Measurements from ENCODE around the gene HIRA. TPM values are rescaled to one million over a fixed set of nuclear protein-coding genes. Genes with fewer than 3 reads are reported as not detected.

HIRA gene
- total RNA-seq, 2 experiments from 2014 or later: 31.2 to 55.7 TPM

DNA sequence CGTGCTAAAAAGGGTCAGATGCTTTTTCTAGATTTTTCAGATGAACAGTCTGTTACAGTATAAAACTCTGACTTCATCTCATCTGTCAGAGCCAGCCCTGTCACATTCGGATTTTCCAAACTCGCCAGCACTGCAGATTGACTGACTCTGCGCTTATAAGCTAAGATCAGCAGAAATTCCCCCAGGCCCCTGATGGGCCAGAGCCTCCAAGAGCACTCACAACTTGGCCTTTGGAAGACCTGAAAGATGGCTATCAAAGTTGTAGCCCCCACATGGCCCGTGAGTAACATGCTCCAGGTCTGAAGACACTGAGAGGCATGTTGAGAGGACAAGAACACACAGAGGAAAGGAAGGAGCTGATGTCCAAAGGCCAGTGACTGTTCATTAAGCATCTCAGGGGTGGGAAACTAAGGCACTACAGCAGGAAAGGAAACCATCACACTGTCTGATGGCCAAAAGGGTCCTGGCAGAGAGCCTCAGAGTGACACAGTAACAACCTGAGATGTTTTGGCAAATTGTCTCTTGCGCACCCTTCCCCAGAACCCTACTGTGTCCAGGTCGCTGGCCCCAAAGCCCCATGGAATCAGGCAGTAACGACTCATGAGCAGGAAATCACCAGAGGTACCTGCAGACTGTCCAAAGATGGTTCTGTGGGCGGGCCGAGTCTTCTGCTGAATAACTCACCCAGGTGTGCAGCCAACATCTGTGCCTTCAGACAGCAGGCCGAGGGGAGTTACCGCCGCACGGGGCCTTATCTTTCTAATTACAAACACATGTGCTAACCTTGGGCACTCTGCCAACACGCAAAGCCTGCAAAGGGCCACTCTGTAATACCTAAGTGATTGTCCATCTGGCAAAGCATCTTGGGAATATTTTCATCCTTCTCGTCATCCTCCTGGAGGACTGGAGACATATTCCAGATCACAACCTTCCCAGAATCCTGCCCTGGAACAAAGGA is 23.6 kb downstream of the HIRA start:
- H3K79me2 ChIP-seq (ENCODE audit: insufficient read depth, low read depth, low read length): peaks cover 29% of the 10 kb centered on the region
- no peaks in the 10 kb centered on the region for H3K9me3 ChIP-seq (ENCODE audit: low read length)
- CTCF ChIA-PET (ENCODE audit: unreplicated experiment): no interaction called here
- peaks cover 8% of the 10 kb centered on the region for H3K4me1 ChIP-seq (ENCODE audit: insufficient read depth, low read length, poor library complexity, severe bottlenecking)
- POLR2A ChIA-PET: no interaction called here
- no peak overlapping the region for H3K27ac ChIP-seq (ENCODE audit: low read depth, low read length, poor library complexity, severe bottlenecking)
- intact Hi-C loops (cut with micrococcal nuclease; ENCODE audit: unreplicated experiment): no loop called here
- H2AFZ ChIP-seq (ENCODE audit: low read length): no peak overlapping the region
- peaks cover 90% of the 10 kb centered on the region for H3K36me3 ChIP-seq (ENCODE audit: insufficient read depth, low read length)
- peaks cover 11% of the 10 kb centered on the region; the same call in 1 of the 2 replicates for H4K20me1 ChIP-seq (ENCODE audit: insufficient read depth, low read length)
- H3K4me3 ChIP-seq (ENCODE audit: low read depth, low read length, poor library complexity, severe bottlenecking): no peak overlapping the region
- BruUV-seq (replicated peaks): no TSS peak
- DNase-seq (ENCODE audit: low spot score): no peak
- TF ChIP-seq CTCF (conservative IDR thresholded peaks at IDR 0.05; ENCODE audit: low read length) (no peak), EZH2phosphoT487 (IDR thresholded peaks at IDR 0.05; ENCODE audit: borderline replicate concordance, low read depth, low read length) (no peak)
- H3K9me2 ChIP-seq (ENCODE audit: insufficient read depth, low read length): no peaks in the 10 kb centered on the region
- H3K4me2 ChIP-seq (ENCODE audit: low read length): no peak overlapping the region

- CTCF ChIA-PET (ENCODE audit: unreplicated experiment): no interaction called here
Observed at GRCh38 chr22:19406846-19407245, 24.7 kb downstream of the HIRA start.

More at GRCh38 chr22:19406846-19407245, 24.7 kb downstream of the HIRA start:
- TF ChIP-seq CTCF (conservative IDR thresholded peaks at IDR 0.05; ENCODE audit: low read length) (no peak), EZH2phosphoT487 (IDR thresholded peaks at IDR 0.05; ENCODE audit: borderline replicate concordance, low read depth, low read length) (no peak)
- no peak for DNase-seq (ENCODE audit: low spot score)
- H2AFZ ChIP-seq (ENCODE audit: low read length): no peak overlapping the region
- H3K4me3 ChIP-seq (ENCODE audit: low read depth, low read length, poor library complexity, severe bottlenecking): no peak overlapping the region
- H3K4me2 ChIP-seq (ENCODE audit: low read length): no peak overlapping the region
- H3K4me1 ChIP-seq (ENCODE audit: insufficient read depth, low read length, poor library complexity, severe bottlenecking): peaks cover 8% of the 10 kb centered on the region
- H3K27ac ChIP-seq (ENCODE audit: low read depth, low read length, poor library complexity, severe bottlenecking): no peak overlapping the region
- no TSS peak for BruUV-seq (replicated peaks)
- peaks cover 19% of the 10 kb centered on the region; the same call in 1 of the 2 replicates for H3K79me2 ChIP-seq (ENCODE audit: insufficient read depth, low read depth, low read length)
- intact Hi-C loops (cut with micrococcal nuclease; ENCODE audit: unreplicated experiment): no loop called here
- no peaks in the 10 kb centered on the region for H3K9me3 ChIP-seq (ENCODE audit: low read length)
- peaks cover 91% of the 10 kb centered on the region for H3K36me3 ChIP-seq (ENCODE audit: insufficient read depth, low read length)
- peaks cover 7% of the 10 kb centered on the region; the same call in 1 of the 2 replicates for H4K20me1 ChIP-seq (ENCODE audit: insufficient read depth, low read length)
- no peaks in the 10 kb centered on the region for H3K9me2 ChIP-seq (ENCODE audit: insufficient read depth, low read length)
- POLR2A ChIA-PET: interaction anchor here (0.6 kb wide), 1 partner anchor 52 kb away, joined by 3 read pairs; no protein-coding TSS in a partner anchor

Measured in OCI-LY7 (cell line).